Astrocyte (in vitro differentiated cells and primary cell): ENCODE data around the gene PDGFA. TPM values are rescaled to one million over a fixed set of nuclear protein-coding genes. Genes with fewer than 3 reads are reported as not detected.

Experiments
- DNase-seq: peaks from one replicate; pipeline ENCODE4 v3.0.0-alpha.2; 2010; ENCODE audit warnings: low read depth
- FAIRE-seq: peaks from 2 replicates; lab custom pipeline; 2011; peaks lifted over from hg19 to GRCh38; lab: Jason Lieb, UNC
- H2AFZ ChIP-seq: 2 replicates; pipeline ENCODE4 v1.6.0; 2012; ENCODE audit warnings: low read depth, low read length, inconsistent platforms
- H3K27ac ChIP-seq: 2 replicates; pipeline ENCODE4 v1.5.1; 2011; ENCODE audit warnings: low read depth, low read length, inconsistent platforms
- H3K27me3 ChIP-seq: 2 replicates; pipeline ENCODE4 v1.6.0; 2011; ENCODE audit warnings: low read length, inconsistent platforms; ENCODE audit not compliant: insufficient read depth
- H3K36me3 ChIP-seq: 2 replicates; pipeline ENCODE4 v1.5.1; 2011; ENCODE audit warnings: low read length, inconsistent platforms; ENCODE audit not compliant: insufficient read depth
- H3K4me1 ChIP-seq: 2 replicates; pipeline ENCODE4 v1.5.1; 2011; ENCODE audit warnings: low read length, inconsistent platforms; ENCODE audit not compliant: insufficient read depth
- H3K4me2 ChIP-seq: 2 replicates; pipeline ENCODE4 v1.6.0; 2012; ENCODE audit warnings: low read length, inconsistent platforms
- H3K4me3 ChIP-seq: 2 replicates; pipeline ENCODE4 v1.5.1; 2011; ENCODE audit warnings: low read depth, mild to moderate bottlenecking, low read length, inconsistent platforms; ENCODE audit not compliant: insufficient read depth
- H3K79me2 ChIP-seq: 2 replicates; pipeline ENCODE4 v1.6.0; 2012; ENCODE audit warnings: mild to moderate bottlenecking, low read length, inconsistent platforms; ENCODE audit not compliant: insufficient read depth
- H3K9ac ChIP-seq: 2 replicates; pipeline ENCODE4 v1.6.0; 2012; ENCODE audit warnings: mild to moderate bottlenecking, low read length, inconsistent platforms
- H3K9me3 ChIP-seq: 2 replicates; pipeline ENCODE4 v1.5.1; 2012; ENCODE audit warnings: low read depth, mild to moderate bottlenecking, low read length, inconsistent platforms; ENCODE audit not compliant: insufficient read depth
- H4K20me1 ChIP-seq: 2 replicates; pipeline ENCODE4 v1.6.0; 2012; ENCODE audit warnings: low read length, inconsistent platforms; ENCODE audit not compliant: insufficient read depth
- H3K27ac Mint-ChIP-seq: one replicate; pipeline ENCODE4 v1.8.0; 2021; ENCODE audit warnings: mild to moderate bottlenecking, mixed read lengths; ENCODE audit not compliant: unreplicated experiment
- H3K27me3 Mint-ChIP-seq: one replicate; pipeline ENCODE4 v1.8.0; 2021; ENCODE audit warnings: low read depth, mixed read lengths; ENCODE audit not compliant: unreplicated experiment
- H3K36me3 Mint-ChIP-seq: one replicate; pipeline ENCODE4 v1.8.0; 2021; ENCODE audit warnings: low read depth, mixed read lengths; ENCODE audit not compliant: unreplicated experiment
- H3K4me1 Mint-ChIP-seq: one replicate; pipeline ENCODE4 v1.8.0; 2021; ENCODE audit warnings: low read depth, mixed read lengths; ENCODE audit not compliant: unreplicated experiment
- H3K4me3 Mint-ChIP-seq: one replicate; pipeline ENCODE4 v1.8.0; 2021; ENCODE audit warnings: mild to moderate bottlenecking, moderate library complexity, mixed read lengths; ENCODE audit not compliant: unreplicated experiment
- H3K9me3 Mint-ChIP-seq: one replicate; pipeline ENCODE4 v1.8.0; 2021; ENCODE audit warnings: mild to moderate bottlenecking, mixed read lengths; ENCODE audit not compliant: unreplicated experiment
- CTCF ChIP-seq: IDR thresholded peaks from 2 replicates; pipeline ENCODE4 v1.5.1; 2011; ENCODE audit warnings: low read depth, mild to moderate bottlenecking, inconsistent platforms, low read length, moderate library complexity; ENCODE audit not compliant: insufficient read depth
- EZH2 ChIP-seq: IDR thresholded peaks from 2 replicates; pipeline ENCODE4 v1.6.1; 2012; ENCODE audit warnings: mild to moderate bottlenecking, low read length, inconsistent platforms; ENCODE audit not compliant: insufficient read depth
- total RNA-seq: library from RNA; stranded (reverse); gene quantifications from 2 replicates; pipeline ENCODE4 v1.2.1, GENCODE V29; 2021

The PDGFA gene
- total RNA-seq, 1 donor from 2014 or later: 47.1 TPM

GRCh38 chr7:497346-497745 lies 22.3 kb downstream of the PDGFA start:
- DNase-seq (no peak), FAIRE-seq (no peak)
- Histone ChIP-seq H3K27ac (no peak overlapping the region), H3K4me3 (no peak overlapping the region), H3K36me3 (peaks cover 28% of the 10 kb centered on the region), H3K9ac (no peak overlapping the region), H3K4me1 (no peaks in the 10 kb centered on the region), H4K20me1 (peaks cover 51% of the 10 kb centered on the region), H3K79me2 (peaks cover 5% of the 10 kb centered on the region), H3K27me3 (no peaks in the 10 kb centered on the region), H3K4me2 (no peak overlapping the region), H2AFZ (no peak overlapping the region), H3K9me3 (no peaks in the 10 kb centered on the region)
- TF ChIP-seq EZH2: no peak
- TF ChIP-seq CTCF: no peak
- Mint-ChIP-seq H3K4me3 (no peak overlapping the region), H3K36me3 (peaks cover 25% of the 10 kb centered on the region), H3K27ac (no peak overlapping the region), H3K4me1 (no peaks in the 10 kb centered on the region), H3K27me3 (peaks cover 3% of the 10 kb centered on the region), H3K9me3 (no peaks in the 10 kb centered on the region)

GRCh38 chr7:496528-497295 lies 22.9 kb downstream of the PDGFA start:
- no peaks in the 10 kb centered on the region for H3K27me3 ChIP-seq
- H3K4me2 ChIP-seq: no peak overlapping the region
- H3K9me3 ChIP-seq: no peaks in the 10 kb centered on the region
- H3K9ac ChIP-seq: no peak overlapping the region
- FAIRE-seq (no peak), DNase-seq (no peak)
- Mint-ChIP-seq H3K27me3 (peaks cover 3% of the 10 kb centered on the region), H3K27ac (no peak overlapping the region), H3K4me1 (no peaks in the 10 kb centered on the region), H3K36me3 (peaks cover 25% of the 10 kb centered on the region), H3K9me3 (no peaks in the 10 kb centered on the region), H3K4me3 (no peak overlapping the region)
- TF ChIP-seq EZH2 (no peak), CTCF (no peak)
- no peak overlapping the region for H3K27ac ChIP-seq
- H3K36me3 ChIP-seq: peaks cover 28% of the 10 kb centered on the region
- H3K4me3 ChIP-seq: no peak overlapping the region
- H4K20me1 ChIP-seq: peaks cover 48% of the 10 kb centered on the region
- H3K4me1 ChIP-seq: no peaks in the 10 kb centered on the region
- peaks cover 5% of the 10 kb centered on the region for H3K79me2 ChIP-seq
- no peak overlapping the region for H2AFZ ChIP-seq

- H3K79me2 ChIP-seq: peaks cover 5% of the 10 kb centered on the region
- H3K27ac Mint-ChIP-seq: no peak overlapping the region
- H3K27ac ChIP-seq: no peak overlapping the region
- peaks cover 40% of the 10 kb centered on the region for H4K20me1 ChIP-seq
- H3K9ac ChIP-seq: no peak overlapping the region
- no peaks in the 10 kb centered on the region for H3K4me1 ChIP-seq
- no peak overlapping the region for H3K4me2 ChIP-seq
- H3K9me3 ChIP-seq: no peaks in the 10 kb centered on the region
- TF ChIP-seq CTCF (no peak), EZH2 (no peak)
- H3K4me1 Mint-ChIP-seq: no peaks in the 10 kb centered on the region
- H3K9me3 Mint-ChIP-seq: no peaks in the 10 kb centered on the region
- H3K27me3 Mint-ChIP-seq: peaks cover 3% of the 10 kb centered on the region
- H3K27me3 ChIP-seq: no peaks in the 10 kb centered on the region
- no peak for DNase-seq
- H3K36me3 ChIP-seq: peaks cover 22% of the 10 kb centered on the region
- H3K36me3 Mint-ChIP-seq: peaks cover 21% of the 10 kb centered on the region
- H3K4me3 Mint-ChIP-seq: no peak overlapping the region
- FAIRE-seq: no peak
- H2AFZ ChIP-seq: no peak overlapping the region
- no peak overlapping the region for H3K4me3 ChIP-seq
Measured at GRCh38 chr7:495761-496321, 23.8 kb downstream of the PDGFA start.
